Activated CD4-positive, alpha-beta T cell treated with anti-CD3 and anti-CD28 coated beads, Interleukin-2, amount 10 ng/mL, durations not matched to agents 24 days and 14 days (primary cell): Measurements from ENCODE around the gene ECE1. TPM values are rescaled to one million over a fixed set of nuclear protein-coding genes. Genes with fewer than 3 reads are reported as not detected.

ENCODE experiments used
- DNase-seq: peaks from one replicate; pipeline ENCODE4 v3.0.0; 2022
- H3K27ac Mint-ChIP-seq: one replicate; pipeline ENCODE4 v1.8.0; 2022; ENCODE audit warnings: mild to moderate bottlenecking, mixed read lengths
- H3K27me3 Mint-ChIP-seq: one replicate; pipeline ENCODE4 v1.8.0; 2022; ENCODE audit warnings: mixed read lengths
- H3K36me3 Mint-ChIP-seq: one replicate; pipeline ENCODE4 v1.8.0; 2022; ENCODE audit warnings: low read depth, mild to moderate bottlenecking, mixed read lengths
- H3K4me1 Mint-ChIP-seq: one replicate; pipeline ENCODE4 v1.8.0; 2021; ENCODE audit warnings: mixed read lengths
- H3K4me3 Mint-ChIP-seq: one replicate; pipeline ENCODE4 v1.8.0; 2022; ENCODE audit warnings: mild to moderate bottlenecking, moderate library complexity, mixed read lengths
- H3K9me3 Mint-ChIP-seq: one replicate; pipeline ENCODE4 v1.8.0; 2021; ENCODE audit warnings: mixed read lengths
- intact Hi-C: fragments of 100-400 bp; cut with micrococcal nuclease; formaldehyde crosslinking; loops from one replicate; pipeline ENCODE4 v1.15.1; 2023
- total RNA-seq: library from RNA; stranded (reverse); gene quantifications from 2 replicates; pipeline ENCODE4 v1.2.3, GENCODE V29; 2022

Gene ECE1
- total RNA-seq, 1 donor from 2014 or later: 134 TPM

GRCh38 chr1:21258331-21259134 lies 31.7 kb downstream of the ECE1 start:
- Mint-ChIP-seq H3K27ac (peak overlapping the region; percentile 81), H3K9me3 (no peaks in the 10 kb centered on the region), H3K4me1 (peaks cover 49% of the 10 kb centered on the region), H3K4me3 (peak overlapping the region; percentile 37), H3K36me3 (peaks cover 53% of the 10 kb centered on the region), H3K27me3 (no peaks in the 10 kb centered on the region)
- no peak for DNase-seq
- intact Hi-C loops: loop anchor here (2.0 kb wide), 1 partner anchor 34 kb away; no protein-coding TSS in a partner anchor

- Mint-ChIP-seq H3K9me3 (no peaks in the 10 kb centered on the region), H3K27ac (peak overlapping the region; percentile 81), H3K4me1 (peaks cover 45% of the 10 kb centered on the region), H3K27me3 (no peaks in the 10 kb centered on the region), H3K36me3 (peaks cover 52% of the 10 kb centered on the region), H3K4me3 (no peak overlapping the region)
- DNase-seq: no peak
- intact Hi-C loops: loop anchor here (2.0 kb wide), 1 partner anchor 35 kb away; no protein-coding TSS in a partner anchor
These were observed 32.7 kb downstream of the ECE1 start for GRCh38 chr1:21257431-21258135.

GRCh38 chr1:21256776-21257175 lies 33.5 kb downstream of the ECE1 start:
- H3K27me3 Mint-ChIP-seq: no peaks in the 10 kb centered on the region
- peak overlapping the region; percentile 64 for H3K27ac Mint-ChIP-seq
- peaks cover 42% of the 10 kb centered on the region for H3K4me1 Mint-ChIP-seq
- H3K4me3 Mint-ChIP-seq: no peak overlapping the region
- intact Hi-C loops: no loop called here
- DNase-seq: no peak
- H3K36me3 Mint-ChIP-seq: peaks cover 54% of the 10 kb centered on the region
- no peaks in the 10 kb centered on the region for H3K9me3 Mint-ChIP-seq

- no peaks in the 10 kb centered on the region for H3K9me3 Mint-ChIP-seq
- no peak overlapping the region for H3K27ac Mint-ChIP-seq
- no peaks in the 10 kb centered on the region for H3K27me3 Mint-ChIP-seq
- peaks cover 35% of the 10 kb centered on the region for H3K4me1 Mint-ChIP-seq
- H3K4me3 Mint-ChIP-seq: no peak overlapping the region
- peaks cover 52% of the 10 kb centered on the region for H3K36me3 Mint-ChIP-seq
- no peak for DNase-seq
- intact Hi-C loops: loop anchor here (1.0 to 2.0 kb wide), 2 partner anchors 79 to 112 kb away; no protein-coding TSS in a partner anchor
These were observed 34.3 kb downstream of the ECE1 start for GRCh38 chr1:21255943-21256320.

GRCh38 chr1:21255284-21255942 lies 34.9 kb downstream of the ECE1 start:
- no peaks in the 10 kb centered on the region for H3K9me3 Mint-ChIP-seq
- peaks cover 47% of the 10 kb centered on the region for H3K36me3 Mint-ChIP-seq
- H3K4me1 Mint-ChIP-seq: peaks cover 31% of the 10 kb centered on the region
- H3K27ac Mint-ChIP-seq: peak overlapping the region; percentile 82
- no peaks in the 10 kb centered on the region for H3K27me3 Mint-ChIP-seq
- intact Hi-C loops: loop anchor here (1.0 to 2.0 kb wide), 2 partner anchors 79 to 113 kb away; no protein-coding TSS in a partner anchor
- no peak overlapping the region for H3K4me3 Mint-ChIP-seq
- DNase-seq: peak; percentile 94

- DNase-seq: no peak
- Mint-ChIP-seq H3K27me3 (no peaks in the 10 kb centered on the region), H3K27ac (no peak overlapping the region), H3K9me3 (no peaks in the 10 kb centered on the region), H3K36me3 (peaks cover 47% of the 10 kb centered on the region), H3K4me3 (no peak overlapping the region), H3K4me1 (peaks cover 24% of the 10 kb centered on the region)
- intact Hi-C loops: loop anchor here (2.0 kb wide), 1 partner anchor 80 kb away; no protein-coding TSS in a partner anchor
These were observed 35.8 kb downstream of the ECE1 start for GRCh38 chr1:21254335-21254951.

GRCh38 chr1:21251773-21252471 lies 38.3 kb downstream of the ECE1 start:
- Mint-ChIP-seq H3K36me3 (peaks cover 40% of the 10 kb centered on the region), H3K27me3 (no peaks in the 10 kb centered on the region), H3K4me1 (peaks cover 11% of the 10 kb centered on the region), H3K9me3 (no peaks in the 10 kb centered on the region), H3K27ac (peak overlapping the region; percentile 85), H3K4me3 (peak overlapping the region; percentile 24)
- intact Hi-C loops: no loop called here
- DNase-seq: no peak

GRCh38 chr1:21249940-21250493 lies 40.2 kb downstream of the ECE1 start:
- H3K4me3 Mint-ChIP-seq: no peak overlapping the region
- intact Hi-C loops: no loop called here
- no peak for DNase-seq
- peaks cover 5% of the 10 kb centered on the region for H3K4me1 Mint-ChIP-seq
- H3K27ac Mint-ChIP-seq: no peak overlapping the region
- no peaks in the 10 kb centered on the region for H3K27me3 Mint-ChIP-seq
- no peaks in the 10 kb centered on the region for H3K9me3 Mint-ChIP-seq
- H3K36me3 Mint-ChIP-seq: peaks cover 44% of the 10 kb centered on the region

GRCh38 chr1:21247892-21248715 lies 42.2 kb downstream of the ECE1 start:
- Mint-ChIP-seq H3K4me1 (peaks cover 5% of the 10 kb centered on the region), H3K27ac (no peak overlapping the region), H3K4me3 (no peak overlapping the region), H3K27me3 (no peaks in the 10 kb centered on the region), H3K9me3 (no peaks in the 10 kb centered on the region), H3K36me3 (peaks cover 52% of the 10 kb centered on the region)
- no peak for DNase-seq
- intact Hi-C loops: no loop called here

- intact Hi-C loops: no loop called here
- Mint-ChIP-seq H3K9me3 (no peaks in the 10 kb centered on the region), H3K4me1 (peaks cover 1% of the 10 kb centered on the region), H3K27me3 (no peaks in the 10 kb centered on the region), H3K4me3 (no peak overlapping the region), H3K36me3 (peaks cover 54% of the 10 kb centered on the region), H3K27ac (peak overlapping the region; percentile 15)
- no peak for DNase-seq
These were observed 43.2 kb downstream of the ECE1 start for GRCh38 chr1:21246905-21247642.

GRCh38 chr1:21245688-21246229 lies 44.5 kb downstream of the ECE1 start:
- Mint-ChIP-seq H3K36me3 (peaks cover 62% of the 10 kb centered on the region), H3K4me1 (no peaks in the 10 kb centered on the region), H3K4me3 (no peak overlapping the region), H3K9me3 (no peaks in the 10 kb centered on the region), H3K27ac (no peak overlapping the region), H3K27me3 (no peaks in the 10 kb centered on the region)
- intact Hi-C loops: no loop called here
- no peak for DNase-seq
